NT2/D1 (cell line): ENCODE data around the gene PKIG.

Source experiments
- SUZ12 ChIP-seq: IDR thresholded peaks from 2 replicates; pipeline ENCODE4 v1.6.1; 2011; ENCODE audit not compliant: insufficient read length, insufficient read depth; ENCODE audit errors: extremely low read depth
- YY1 ChIP-seq: IDR thresholded peaks from 2 replicates; pipeline ENCODE4 v1.6.1; 2011; ENCODE audit not compliant: insufficient read length, insufficient read depth
- ZNF274 ChIP-seq: IDR thresholded peaks from 2 replicates; pipeline ENCODE4 v1.6.1; 2011; ENCODE audit warnings: mild to moderate bottlenecking, low read depth, low read length

DNA sequence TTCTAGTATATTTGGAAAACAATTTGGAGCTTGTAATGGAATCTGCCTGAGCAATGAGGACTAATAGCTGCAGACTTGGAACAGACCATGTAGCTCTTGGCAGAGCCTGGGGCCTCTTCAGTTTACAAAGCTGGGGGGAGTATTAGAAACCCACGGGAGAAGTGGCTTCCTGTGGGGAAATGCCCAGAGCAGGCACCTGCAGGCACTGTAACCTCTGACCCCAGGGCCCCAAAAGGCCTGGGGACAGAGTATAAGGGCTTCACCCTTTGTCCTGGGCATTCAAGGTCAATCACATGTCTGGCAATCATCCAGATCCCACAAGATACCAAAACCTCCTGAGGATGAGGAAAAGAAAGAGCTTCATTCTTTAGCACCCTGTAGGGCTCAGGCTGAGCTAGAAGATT is 19.4 kb downstream of the PKIG start:
- no peak for TF ChIP-seq YY1
- no peak for TF ChIP-seq ZNF274
- no peak for TF ChIP-seq SUZ12
